T follicular helper cell (primary cell): ENCODE data around the gene ATL1.
"Not testable (repeated sequence)": the region's sequence is repeated elsewhere in the genome, so short reads cannot be mapped to it uniquely, and the experiment has no call there.

ENCODE experiments used
- DNase-seq: peaks from one replicate; pipeline ENCODE4 v3.0.0-alpha.2; 2020; ENCODE audit warnings: low read depth

Gene ATL1

DNA sequence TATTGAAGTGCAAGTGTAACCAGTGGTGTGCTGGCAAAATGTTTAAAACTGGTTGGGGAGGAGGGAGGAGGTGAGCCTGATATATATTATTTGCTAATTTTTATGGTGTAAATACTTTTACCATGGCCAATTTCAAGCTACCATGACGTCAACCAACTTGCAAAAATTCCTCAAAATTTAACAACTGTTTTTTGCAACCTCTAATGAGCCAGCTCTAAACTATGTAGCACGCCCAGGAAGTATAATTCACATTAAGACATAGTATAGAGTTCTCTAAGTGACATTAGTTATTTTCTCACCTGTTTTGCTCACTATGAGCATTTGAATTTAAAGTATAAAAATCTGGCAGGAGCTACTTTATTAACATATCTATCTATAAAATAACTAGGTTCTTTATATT is 41.4 kb downstream of the ATL1 start:
- DNase-seq: no peak

DNA sequence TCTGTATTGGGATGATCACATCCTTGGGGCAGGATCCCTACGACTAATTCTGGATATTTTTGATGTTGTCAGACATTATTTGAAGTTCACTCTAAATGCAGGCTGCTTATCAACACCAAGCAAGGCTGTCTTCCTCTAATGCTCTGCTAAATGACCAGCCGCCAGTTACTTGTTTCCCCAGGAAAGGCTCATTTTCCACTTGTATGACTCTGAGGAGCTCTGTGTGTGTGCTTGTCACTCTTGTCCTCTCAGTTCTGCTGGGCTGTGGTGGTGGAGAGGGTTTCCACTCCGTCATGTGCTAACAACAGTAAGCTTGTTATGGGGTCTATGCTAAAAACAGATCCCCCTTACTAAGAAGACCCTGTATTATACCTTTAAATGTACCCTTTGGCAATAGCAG is 42.1 kb downstream of the ATL1 start:
- DNase-seq: no peak

DNA sequence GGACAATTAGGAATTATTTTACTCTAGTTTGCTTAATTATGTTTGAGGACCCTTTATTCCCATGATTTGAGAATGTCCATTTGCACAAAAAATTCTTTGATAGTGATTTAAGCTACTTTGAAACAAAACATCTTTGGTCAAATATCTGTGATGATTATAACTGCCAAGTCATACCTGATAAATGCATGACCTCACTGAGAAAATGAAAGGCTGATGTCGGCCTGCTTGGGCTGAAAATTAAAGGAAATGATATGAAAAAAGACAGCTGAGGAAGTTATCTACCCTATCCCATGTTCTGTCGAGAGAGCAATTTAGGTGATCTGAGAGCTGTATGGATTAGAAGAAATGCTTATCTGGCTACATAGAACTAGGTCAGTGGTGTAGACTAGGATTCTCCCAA is 43.6 kb downstream of the ATL1 start:
- no peak for DNase-seq

DNA sequence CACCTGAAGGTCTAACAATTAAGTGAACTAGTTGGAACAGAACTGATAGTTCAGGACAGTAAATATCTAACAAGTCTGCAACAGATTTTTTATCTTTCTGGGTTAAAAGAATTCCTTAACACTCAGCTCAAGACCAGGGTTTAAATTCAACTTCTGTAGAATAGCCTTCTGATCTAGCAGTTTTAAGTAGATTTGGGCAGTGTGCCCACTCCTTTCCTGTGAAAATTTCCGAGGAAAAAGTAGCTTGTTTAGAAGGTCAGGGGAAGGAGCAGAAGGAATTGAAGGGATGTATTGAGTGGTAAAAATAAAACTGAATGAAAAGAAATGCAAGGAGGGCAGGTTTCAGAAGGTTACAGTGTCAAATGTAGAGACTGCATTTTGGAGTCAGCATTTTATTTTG is 45.8 kb downstream of the ATL1 start:
- DNase-seq: no peak

DNA sequence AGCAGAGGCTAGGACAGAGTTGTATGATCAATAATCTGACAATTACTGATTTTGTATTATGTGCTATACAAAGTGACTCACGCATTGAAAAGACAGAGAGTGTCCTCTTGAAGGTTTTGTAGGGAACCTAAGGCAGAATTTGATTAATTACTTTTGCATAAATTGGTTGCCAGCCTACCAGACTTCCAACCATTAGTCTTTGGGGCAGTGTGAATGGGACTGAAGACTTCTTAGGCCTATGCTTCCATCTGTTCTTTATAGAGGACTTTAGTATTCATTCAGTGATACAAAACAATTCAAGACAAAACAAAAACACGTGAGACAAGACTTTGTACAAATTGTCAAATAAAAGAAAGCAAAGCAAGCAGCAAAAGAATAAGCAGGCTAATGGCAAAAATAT is 46.5 kb downstream of the ATL1 start:
- DNase-seq: no peak

DNA sequence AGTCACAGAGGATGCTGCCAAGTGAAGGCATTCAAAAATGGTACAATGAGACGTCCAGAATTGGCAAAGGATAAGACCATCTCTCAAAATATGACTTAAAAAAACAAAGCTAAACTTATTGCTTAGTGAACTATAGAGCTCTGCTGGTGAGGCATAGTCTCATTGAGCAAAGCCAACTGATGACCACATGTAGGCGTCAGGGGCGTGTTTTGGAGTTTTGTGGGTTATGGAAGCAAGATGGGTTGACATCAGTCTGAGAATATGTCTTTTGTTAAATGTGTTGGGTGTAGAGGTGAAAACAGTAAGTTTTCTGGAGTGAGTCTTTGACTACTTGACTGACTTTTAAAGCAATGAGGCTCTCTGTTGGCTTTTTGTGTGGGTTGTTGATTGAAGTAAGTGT is 47.2 kb downstream of the ATL1 start:
- no peak for DNase-seq

DNA sequence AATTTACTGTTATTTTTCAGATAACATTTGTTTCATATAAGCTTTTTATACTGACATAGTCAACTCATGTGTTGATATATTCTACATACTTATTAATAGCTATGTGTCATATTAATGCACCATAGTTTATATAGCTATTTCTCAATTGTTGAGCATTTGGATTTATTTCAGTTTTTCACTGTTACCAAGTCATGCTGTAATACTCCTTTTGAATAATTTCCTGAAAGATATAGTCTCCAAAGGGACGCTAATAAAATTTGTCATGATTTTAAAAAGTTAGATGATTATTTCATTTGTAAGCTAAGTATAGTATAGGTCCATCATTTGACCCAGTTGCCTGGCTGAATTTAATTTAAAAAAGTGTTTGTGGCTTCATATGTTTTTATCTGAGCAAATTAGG is 47.8 kb downstream of the ATL1 start:
- no peak for DNase-seq

DNA sequence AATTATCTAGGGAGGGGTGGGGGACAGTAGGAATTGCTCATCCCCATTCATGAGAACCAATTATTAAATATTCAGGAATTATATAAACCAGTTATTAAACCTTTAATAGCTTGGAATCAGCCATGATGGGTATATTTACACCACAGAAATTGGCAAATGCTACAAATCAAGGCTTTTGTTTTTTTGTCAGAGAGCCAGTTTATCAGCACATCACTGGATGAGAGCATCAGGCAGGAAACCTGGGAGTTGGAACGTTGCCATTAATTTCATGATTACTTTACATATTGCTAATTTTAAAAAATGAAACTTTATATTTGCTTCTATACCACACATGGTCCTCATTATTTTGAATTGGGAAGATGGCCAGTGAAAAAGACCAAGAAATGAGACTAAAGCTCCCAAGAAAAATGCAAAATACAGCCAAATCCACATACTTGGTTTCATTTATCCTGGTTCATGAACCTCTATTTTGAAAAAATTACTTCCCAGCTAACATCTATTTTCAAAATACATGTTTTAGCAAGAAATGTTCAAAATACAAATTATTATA is 48.4 kb downstream of the ATL1 start:
- no peak for DNase-seq

DNA sequence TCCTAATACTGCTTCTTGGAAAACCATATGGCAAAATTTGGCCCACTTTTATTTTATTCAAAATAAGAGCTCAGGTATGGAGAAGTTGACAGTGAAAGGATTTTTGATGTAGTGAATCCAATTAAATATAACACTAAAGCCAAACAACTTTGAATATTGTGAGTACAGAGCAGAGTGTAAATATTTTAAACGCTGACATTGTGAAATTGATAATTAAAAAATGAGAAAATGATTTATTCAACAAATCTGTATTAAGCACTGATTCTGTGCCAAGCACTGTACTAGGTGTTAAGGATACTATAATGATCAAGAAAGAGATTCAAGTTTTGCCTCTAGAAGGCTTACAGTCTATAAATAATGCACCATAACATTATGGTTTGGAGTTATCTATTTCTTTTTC is 50.5 kb downstream of the ATL1 start:
- no peak for DNase-seq

DNA sequence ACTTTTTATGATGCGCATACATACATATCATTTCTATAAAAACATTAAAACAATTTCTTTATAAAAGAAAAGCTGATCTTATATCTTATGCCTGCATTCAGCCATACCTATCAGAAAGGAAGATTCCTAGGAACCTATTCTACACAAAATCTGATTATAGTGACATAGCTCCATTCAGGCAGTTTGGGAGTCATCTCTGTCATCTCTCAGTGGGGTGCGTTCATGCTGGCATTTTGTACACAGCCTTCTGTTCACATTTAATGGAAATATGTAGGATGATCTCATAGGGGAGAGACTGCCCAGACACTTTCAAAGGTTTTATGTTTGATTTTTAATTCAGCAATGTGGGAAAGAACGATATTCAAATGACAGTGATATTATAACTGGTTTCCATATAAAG is 52.9 kb downstream of the ATL1 start:
- DNase-seq: no peak

DNA sequence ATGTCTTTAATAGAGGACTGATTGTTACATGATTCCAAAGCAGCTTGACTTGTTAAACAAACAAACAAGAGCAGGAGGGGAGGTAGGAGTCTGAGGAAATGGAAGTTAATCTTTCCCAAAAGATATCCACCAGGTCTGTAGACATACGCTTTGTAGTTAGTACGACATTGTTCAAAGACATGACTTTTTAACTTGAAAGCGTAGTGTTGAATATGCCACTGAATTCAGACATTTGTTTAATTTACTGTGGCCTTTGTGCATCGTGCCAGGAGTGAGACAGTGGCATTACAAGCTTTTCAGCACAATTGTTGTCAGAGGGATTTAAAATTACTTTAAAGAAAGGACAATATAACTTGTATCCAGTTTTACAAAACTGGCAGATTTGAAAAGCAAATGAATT is 55.1 kb downstream of the ATL1 start:
- DNase-seq: no peak

DNA sequence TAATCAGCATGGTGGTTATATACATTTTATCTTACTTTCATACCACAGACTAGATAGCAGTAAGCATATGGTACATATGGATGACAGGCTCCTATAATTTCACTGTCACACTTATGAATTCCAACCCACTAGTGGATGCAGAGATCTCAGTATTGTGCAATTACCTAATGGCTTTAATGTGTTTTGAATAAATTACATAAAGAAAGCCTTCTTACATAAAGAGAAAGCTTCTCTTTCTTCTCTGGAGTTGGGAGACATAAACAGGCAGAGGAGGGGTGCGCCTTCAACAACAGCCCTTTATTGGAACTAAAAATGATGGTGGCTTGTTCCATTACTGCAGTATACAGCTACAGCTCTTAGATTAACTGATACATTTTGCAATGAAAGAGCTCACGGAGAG is 55.6 kb downstream of the ATL1 start:
- no peak for DNase-seq

DNA sequence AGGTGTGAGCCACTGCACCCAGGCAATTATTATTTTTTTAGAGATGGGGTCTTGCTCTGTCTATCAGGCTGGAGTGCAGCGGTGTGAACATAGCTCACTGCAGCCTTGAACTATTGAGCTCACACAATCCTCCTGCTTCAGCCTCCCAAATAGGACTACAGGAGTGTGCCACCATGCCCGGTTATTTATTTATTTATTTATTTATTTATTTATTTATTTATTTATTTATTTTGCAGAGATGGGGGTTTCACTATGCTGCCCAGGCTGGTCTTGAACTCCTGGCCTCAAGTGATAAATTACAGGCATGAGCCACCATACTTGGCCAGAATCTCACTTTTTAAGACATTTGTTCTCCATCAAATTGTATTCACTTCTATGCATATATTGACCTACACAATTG is 56.3 kb downstream of the ATL1 start:
- DNase-seq: no peak

DNA sequence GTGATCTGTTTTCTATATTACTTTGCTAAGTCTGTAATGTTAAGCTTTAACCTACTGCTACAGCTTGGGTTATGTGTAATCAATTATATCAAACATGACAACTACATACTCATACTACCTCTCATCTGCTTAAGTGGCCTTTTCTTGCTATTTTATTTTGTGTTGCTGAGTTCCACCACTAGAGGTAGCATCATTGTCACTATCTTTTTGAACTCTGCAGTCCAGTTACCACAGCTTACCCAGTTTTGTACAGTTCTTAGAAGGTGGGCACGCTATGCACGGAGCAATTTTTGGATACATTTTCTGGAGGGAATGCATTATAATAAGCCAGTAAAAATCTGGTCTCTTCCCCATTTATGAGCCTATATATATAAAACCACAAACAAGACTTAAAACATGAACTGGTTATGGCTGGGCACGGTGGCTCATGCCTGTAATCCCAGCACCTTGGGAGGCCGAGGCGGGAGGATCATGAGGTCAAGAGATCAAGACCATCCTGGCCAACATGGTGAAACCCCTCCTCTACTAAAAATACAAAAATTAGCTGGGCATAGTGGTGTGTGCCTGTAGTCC is 59.7 kb downstream of the ATL1 start:
- DNase-seq: no peak

DNA sequence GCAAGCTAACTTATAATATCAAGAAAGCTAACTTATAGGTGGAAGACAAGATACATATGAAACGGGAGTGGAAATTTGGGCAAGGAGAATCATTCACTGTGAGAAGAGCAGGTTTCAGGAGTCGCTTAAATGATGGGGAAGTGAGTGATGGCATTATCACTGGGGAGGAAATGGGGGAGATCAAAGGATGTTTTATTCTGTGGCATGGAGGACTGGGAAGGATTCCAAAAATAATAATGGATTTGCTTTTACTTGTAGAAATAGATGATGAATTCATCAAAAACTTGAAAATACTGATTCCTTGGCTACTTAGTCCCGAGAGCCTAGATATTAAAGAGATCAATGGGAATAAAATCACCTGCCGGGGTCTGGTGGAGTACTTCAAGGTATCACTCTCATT is 60.4 kb downstream of the ATL1 start:
- DNase-seq: no peak

DNA sequence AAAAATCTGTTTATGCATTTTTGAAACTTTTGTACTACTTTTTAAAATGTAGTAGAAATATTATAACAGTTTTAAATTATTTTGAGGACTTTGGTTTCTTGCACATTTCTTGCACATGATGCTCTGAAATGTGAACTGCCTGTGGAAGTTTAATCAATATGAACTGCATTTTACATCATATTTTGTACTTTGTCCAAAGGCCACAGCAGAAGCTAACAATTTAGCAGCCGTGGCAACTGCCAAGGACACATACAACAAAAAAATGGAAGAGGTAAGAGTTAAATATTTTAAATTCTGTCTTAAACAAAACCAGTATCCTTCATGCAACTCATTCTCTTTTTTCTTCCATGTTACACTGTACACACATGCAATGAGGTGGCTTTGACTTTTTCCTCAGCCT is 63.0 kb downstream of the ATL1 start:
- DNase-seq: no peak

DNA sequence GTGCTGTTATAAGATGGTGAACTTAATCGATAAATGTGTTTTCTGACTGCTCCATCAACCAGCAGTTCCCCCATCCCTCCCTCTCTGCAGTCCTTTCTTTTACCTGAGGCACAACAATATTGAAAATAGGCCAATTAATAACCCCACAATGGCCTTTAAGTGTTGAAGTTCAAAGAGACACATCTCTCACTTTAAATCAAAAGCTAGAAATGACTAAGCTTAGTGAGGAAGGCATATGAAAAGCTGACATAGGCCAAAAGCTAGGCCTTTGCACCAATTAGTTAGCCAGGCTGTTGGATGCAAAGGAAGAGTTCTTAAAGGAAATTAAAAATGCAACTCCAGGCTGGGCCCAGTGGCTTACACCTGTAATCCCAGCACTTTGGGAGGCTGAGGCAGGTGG is 64.5 kb downstream of the ATL1 start:
- no peak for DNase-seq

DNA sequence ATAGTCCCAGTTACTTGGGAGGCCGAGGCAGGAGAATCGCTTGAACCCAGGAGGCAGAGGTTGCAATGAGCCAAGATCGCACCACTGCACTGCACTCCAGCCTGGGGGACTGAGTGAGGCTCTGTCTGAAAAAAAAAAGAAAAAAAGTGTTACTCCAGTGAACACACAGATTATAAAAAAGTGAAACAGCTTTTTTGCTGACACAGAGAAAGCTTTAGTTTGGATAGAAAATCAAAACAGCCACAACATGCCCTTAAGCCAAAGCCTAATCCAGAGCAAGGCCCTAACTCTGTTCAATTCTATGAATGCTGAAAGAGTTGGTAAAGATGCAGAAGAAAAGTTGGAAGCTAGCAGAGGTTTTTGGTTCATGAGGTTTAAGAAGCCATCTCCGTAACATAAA is 65.0 kb downstream of the ATL1 start:
- not testable (repeated sequence) for DNase-seq

DNA sequence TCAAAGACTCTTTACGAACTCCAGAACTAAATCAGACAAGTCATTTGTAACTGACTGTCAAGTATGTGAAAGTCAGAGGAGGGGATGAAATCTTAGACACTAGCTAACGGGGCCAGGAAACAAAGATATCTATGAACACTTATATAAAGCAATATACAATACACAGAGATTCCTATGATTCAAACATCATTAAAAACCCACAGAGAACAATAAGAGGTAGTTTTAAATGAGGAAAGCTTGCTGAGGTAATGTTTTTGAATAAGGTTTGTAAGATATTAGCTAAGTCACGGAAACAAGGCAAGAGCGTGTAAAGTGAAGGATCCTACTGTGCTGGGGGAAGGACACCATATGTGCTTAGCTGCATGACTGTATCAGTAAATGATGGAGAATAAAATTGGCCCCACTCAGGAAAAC is 71.5 kb downstream of the ATL1 start:
- no peak for DNase-seq

DNA sequence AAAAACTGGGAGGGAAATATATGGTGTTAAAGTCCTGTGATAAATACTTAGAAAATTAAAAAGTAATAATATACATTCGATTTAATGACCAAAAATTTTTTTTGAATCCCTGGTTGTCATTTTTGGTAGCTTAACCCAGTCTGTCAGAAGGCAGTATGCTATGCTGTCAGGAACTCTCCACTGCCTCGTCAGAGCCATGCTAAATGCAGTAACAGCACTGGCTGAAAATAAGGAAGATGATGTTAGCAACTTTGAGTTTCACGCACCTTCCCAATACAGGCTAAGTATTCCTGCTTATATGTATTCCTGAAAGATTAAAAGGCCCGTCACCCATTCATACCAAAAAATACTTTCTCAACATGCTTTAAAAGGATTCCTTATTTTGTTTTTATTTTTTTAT is 74.0 kb downstream of the ATL1 start:
- DNase-seq: no peak

DNA sequence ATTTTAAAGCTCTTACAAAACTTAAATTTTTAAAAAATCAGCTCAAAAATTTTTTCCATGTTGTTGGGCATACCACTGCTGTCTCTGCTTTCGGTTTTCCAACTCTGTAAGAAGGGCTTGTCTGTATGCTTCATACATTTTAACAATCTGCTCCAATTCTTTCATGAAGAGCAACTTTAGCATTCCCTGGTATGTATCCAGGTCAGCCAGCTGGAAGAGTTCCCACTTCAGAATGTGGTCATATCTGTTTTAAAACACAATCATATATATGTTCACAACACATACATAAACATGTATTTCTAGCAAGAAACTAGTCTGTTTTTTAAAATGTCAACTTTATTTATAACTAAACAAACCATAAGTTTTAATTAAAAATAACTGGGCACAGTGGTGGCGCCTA is 75.2 kb downstream of the ATL1 start:
- DNase-seq: no peak

DNA sequence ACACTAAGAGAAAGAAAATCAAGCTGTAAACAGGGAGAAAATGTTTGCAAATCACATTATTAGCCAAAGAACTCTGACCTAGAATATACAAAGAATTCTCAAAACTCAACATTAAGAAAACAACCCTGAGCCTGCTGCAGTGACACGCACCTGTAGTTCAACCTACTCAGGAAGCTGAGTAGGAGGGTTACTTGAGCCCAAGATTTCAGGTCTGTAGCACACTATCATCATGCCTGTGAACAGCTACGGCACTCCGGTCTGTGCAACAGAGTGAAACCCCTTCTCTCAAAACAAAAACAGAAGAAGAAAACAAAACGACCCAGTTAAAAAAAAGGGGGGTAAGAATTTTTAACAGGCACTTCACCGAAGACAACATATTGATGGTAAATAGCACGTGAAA is 87.3 kb downstream of the ATL1 start:
- no peak for DNase-seq

DNA sequence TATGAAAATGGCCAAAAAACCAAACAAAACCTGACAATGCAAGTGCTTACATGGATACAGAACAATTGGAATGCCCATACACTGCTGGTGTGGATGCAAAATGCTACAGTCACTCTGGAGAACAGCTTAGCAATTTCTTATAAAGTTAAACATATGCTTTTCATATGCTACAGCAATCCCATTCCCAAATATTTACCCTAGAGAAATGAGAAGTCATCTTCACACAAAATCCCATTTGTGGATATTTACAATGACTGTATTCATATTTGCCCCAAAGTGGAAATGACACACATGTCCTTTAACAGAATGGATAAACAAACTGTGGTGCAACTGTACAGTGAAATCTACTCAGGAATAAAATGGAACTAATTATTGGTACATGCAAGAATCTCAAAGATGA is 87.8 kb downstream of the ATL1 start:
- DNase-seq: no peak

DNA sequence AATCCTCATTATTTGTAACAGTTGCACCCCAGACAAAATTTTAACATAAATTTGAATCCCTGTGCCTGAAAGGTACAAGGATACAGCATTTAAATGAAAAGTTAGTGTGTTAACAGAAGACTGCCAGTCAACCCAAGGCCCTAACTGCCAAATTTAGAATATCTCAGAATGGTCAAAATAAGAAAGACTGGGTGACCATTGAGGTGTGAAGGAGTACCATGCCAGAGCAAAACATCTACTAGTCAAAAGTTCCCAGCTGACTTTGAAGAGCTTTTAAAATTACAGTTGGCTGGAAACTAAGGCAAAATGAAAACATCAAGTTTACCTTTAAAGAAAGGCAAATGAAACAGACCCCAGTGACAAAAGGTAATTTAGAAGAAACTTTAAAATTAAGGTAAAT is 89.7 kb downstream of the ATL1 start:
- no peak for DNase-seq

DNA sequence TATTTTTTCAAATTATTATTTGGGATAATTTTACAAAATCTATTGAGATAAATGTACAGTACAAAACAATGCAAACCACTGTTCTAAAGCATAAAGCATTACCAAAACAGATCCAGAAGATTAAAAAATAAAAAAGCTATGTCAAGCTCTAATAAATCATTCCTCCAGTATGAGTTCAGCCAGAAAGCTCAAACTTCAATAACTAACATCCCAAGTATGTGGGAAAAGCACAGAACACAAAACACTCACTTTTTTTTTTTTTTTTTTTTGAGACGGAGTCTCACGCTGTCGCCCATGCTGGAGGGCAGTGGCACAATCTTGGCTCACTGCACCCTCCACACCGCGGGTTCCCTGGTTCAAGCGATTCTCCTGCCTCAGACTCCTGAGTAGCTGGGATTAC is 96.8 kb downstream of the ATL1 start:
- no peak for DNase-seq
